Measurements from ENCODE around the gene SEPTIN11.

DNA sequence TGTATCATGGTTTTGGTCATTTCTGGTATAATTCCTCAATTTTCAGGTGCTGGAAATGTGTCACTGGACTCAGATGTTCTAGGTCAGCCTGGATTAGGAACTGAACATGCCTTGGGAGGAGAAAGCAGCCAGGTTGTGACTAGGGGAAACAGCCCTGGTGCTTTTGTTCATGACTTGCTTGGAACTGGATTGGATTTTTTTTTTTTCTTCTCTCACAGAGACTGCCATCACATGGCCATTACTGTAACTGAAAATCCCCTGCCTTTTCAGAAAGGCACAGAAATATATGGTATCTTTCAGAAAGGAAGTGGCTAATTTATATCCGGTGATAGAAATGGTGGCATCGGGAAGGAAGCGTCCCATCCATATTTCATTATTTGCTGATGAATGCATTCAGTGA lies 34.6 kb downstream of the SEPTIN11 start:
- TF ChIP-seq, protein P1, sequence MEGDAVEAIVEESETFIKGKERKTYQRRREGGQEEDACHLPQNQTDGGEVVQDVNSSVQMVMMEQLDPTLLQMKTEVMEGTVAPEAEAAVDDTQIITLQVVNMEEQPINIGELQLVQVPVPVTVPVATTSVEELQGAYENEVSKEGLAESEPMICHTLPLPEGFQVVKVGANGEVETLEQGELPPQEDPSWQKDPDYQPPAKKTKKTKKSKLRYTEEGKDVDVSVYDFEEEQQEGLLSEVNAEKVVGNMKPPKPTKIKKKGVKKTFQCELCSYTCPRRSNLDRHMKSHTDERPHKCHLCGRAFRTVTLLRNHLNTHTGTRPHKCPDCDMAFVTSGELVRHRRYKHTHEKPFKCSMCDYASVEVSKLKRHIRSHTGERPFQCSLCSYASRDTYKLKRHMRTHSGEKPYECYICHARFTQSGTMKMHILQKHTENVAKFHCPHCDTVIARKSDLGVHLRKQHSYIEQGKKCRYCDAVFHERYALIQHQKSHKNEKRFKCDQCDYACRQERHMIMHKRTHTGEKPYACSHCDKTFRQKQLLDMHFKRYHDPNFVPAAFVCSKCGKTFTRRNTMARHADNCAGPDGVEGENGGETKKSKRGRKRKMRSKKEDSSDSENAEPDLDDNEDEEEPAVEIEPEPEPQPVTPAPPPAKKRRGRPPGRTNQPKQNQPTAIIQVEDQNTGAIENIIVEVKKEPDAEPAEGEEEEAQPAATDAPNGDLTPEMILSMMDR (IDR thresholded peaks at IDR 0.05; ENCODE audit: insufficient read depth, low read length, poor library complexity, severe bottlenecking) = no peak
- no peak for TF ChIP-seq EZH2phosphoT487 (conservative IDR thresholded peaks at IDR 0.05; ENCODE audit: low read length)
